Measurements from ENCODE around the gene NRXN3. TPM values are rescaled to one million over a fixed set of nuclear protein-coding genes. Genes with fewer than 3 reads are reported as not detected.

Gene NRXN3
- total and polyA plus RNA-seq, 2 of the 4 experiments (the other 2 are of a cell fraction) = 4.8 to 25.1 TPM

DNA sequence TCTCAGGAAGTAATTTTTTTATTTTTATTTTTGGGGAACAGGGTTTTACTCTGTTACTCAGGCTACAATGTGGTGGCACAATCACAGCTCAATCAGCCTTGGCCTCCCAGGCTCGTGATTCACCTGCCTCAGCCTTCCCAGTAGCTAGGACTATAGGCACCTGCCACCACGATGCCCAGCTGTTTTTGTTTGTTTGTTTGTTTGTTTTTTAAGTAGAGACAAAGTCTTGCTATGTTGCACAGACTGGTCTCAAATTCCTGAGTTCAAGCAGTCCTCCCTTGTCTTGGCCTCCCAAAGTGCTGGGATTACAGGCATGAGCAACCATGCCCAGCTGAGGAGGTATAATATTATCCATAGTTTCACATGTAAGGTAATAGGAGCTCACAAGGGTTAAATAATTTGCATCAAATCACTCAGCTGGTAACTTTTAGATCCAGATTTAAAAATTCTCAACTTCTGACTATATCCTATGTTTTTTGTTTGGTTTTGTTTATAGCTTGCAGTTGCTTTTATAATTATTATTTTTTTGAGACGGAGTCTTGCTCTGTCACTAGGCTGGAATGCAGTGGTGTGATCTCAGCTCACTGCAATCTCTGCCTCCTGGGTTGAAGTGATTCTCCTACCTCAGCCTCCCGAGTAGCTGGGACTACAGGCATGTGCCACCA lies 1411.9 kb downstream of the NRXN3 start:
- in situ Hi-C loops (cut with MboI; ENCODE audit: low sequenced_read_pairs) = no loop called here

More for the DNA sequence above, 1411.9 kb downstream of the NRXN3 start:
- Histone ChIP-seq H2BK15ac (ENCODE audit: low read depth, low read length) (peak overlapping the region; percentile 66; the same call in 2 of the 3 replicates), H2AK5ac (ENCODE audit: low read depth, low read length) (peak overlapping the region; percentile 94), H4K91ac (ENCODE audit: insufficient read depth, low read depth, low read length) (peak overlapping the region; percentile 96), H4K20me1 (ENCODE audit: insufficient read depth, low read length) (no peaks in the 10 kb centered on the region), H3K18ac (ENCODE audit: low read depth, low read length) (peak overlapping the region; percentile 91), H4K8ac (ENCODE audit: low read depth in 2 of 2, low read length in 2 of 2) (peak overlapping the region; percentile 63 to 85), H2BK120ac (ENCODE audit: low read depth, low read length) (peak overlapping the region; percentile 97), H4K5ac (ENCODE audit: low read depth, low read length) (peak overlapping the region; percentile 89; the same call in 1 of the 2 replicates), H3K56ac (ENCODE audit: extremely low read depth, insufficient read depth, low read length) (0 out of 2 replicates have a peak overlapping the region, but pooled peaks have one; percentile 37), H2BK5ac (ENCODE audit: low read depth, low read length, poor library complexity, severe bottlenecking) (peak overlapping the region; percentile 97), H3K27ac (ENCODE audit: insufficient read depth, low read length) (peak overlapping the region; percentile 80), H3K27me3 (ENCODE audit: control insufficient read depth, insufficient read depth, low read length) (no peaks in the 10 kb centered on the region), H2AK9ac (replicated peaks; ENCODE audit: low read depth, low read length, poor library complexity) (no peak overlapping the region), H3K4me3 (ENCODE audit: insufficient read depth, low read depth, low read length) (no peak overlapping the region), H3K4me1 (ENCODE audit: control insufficient read depth, insufficient read depth, low read length) (peaks cover 18% of the 10 kb centered on the region), H3K9me1 (ENCODE audit: insufficient read depth, low read length) (peaks cover 12% of the 10 kb centered on the region), H3K9ac (ENCODE audit: low read depth, low read length) (no peak overlapping the region), H3K14ac (replicated peaks; ENCODE audit: low read depth, low read length) (peak overlapping the region; percentile 88), H3K4me2 (ENCODE audit: low read depth, low read length) (peak overlapping the region; percentile 5; the same call in 1 of the 2 replicates), H3K4ac (ENCODE audit: low read depth, low read length) (peak overlapping the region; percentile 95), H2BK20ac (ENCODE audit: low read depth, low read length) (peak overlapping the region; percentile 96), H3K23ac (ENCODE audit: low read depth, low read length) (peak overlapping the region; percentile 87), H2AFZ (replicated peaks; ENCODE audit: low read length, poor library complexity) (peak overlapping the region; percentile 57), H3K36me3 (ENCODE audit: control insufficient read depth, insufficient read depth, low read length) (no peaks in the 10 kb centered on the region), H3K9me3 (ENCODE audit: control insufficient read depth, insufficient read depth, low read length) (no peaks in the 10 kb centered on the region), H3K79me1 (ENCODE audit: low read depth in 1 of 2, low read length in 2 of 2) (no peaks in the 10 kb centered on the region)
- ChIA-PET CTCF (interaction anchor here (1.2 kb wide), 1 partner anchor 33 kb away, joined by 6 read pairs; no protein-coding TSS in a partner anchor), POLR2A (ENCODE audit: unreplicated experiment) (interaction anchor here (0.5 to 0.7 kb wide), 2 partner anchors 76 to 648 kb away, joined by 4 to 8 read pairs; no protein-coding TSS in a partner anchor)
- TF ChIP-seq BHLHE40 (IDR thresholded peaks at IDR 0.05; ENCODE audit: low read depth, low read length) (no peak; the same call in 1 of the 2 replicates), CHD1 (IDR thresholded peaks at IDR 0.05; ENCODE audit: low read depth, low read length) (no peak), FOS (IDR thresholded peaks at IDR 0.05; ENCODE audit: low read depth, low read length) (no peak), RCOR1 (IDR thresholded peaks at IDR 0.05; ENCODE audit: insufficient replicate concordance, low read length) (no peak), CEBPB (IDR thresholded peaks at IDR 0.05; ENCODE audit: low read depth, low read length) (no peak), RAD21 (IDR thresholded peaks at IDR 0.05; ENCODE audit: low read length) (no peak), MAFK (IDR thresholded peaks at IDR 0.05; ENCODE audit: low read depth, low read length) (no peak), NFE2L2 (IDR thresholded peaks at IDR 0.05; ENCODE audit: low read depth, low read length) (no peak), RFX5 (IDR thresholded peaks at IDR 0.05; ENCODE audit: low read depth, low read length) (no peak)
- TF ChIP-seq, protein P1, sequence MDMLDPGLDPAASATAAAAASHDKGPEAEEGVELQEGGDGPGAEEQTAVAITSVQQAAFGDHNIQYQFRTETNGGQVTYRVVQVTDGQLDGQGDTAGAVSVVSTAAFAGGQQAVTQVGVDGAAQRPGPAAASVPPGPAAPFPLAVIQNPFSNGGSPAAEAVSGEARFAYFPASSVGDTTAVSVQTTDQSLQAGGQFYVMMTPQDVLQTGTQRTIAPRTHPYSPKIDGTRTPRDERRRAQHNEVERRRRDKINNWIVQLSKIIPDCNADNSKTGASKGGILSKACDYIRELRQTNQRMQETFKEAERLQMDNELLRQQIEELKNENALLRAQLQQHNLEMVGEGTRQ (IDR thresholded peaks at IDR 0.05; ENCODE audit: low read depth, low read length) = no peak
- TF ChIP-seq, protein P2, sequence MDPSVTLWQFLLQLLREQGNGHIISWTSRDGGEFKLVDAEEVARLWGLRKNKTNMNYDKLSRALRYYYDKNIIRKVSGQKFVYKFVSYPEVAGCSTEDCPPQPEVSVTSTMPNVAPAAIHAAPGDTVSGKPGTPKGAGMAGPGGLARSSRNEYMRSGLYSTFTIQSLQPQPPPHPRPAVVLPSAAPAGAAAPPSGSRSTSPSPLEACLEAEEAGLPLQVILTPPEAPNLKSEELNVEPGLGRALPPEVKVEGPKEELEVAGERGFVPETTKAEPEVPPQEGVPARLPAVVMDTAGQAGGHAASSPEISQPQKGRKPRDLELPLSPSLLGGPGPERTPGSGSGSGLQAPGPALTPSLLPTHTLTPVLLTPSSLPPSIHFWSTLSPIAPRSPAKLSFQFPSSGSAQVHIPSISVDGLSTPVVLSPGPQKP (IDR thresholded peaks at IDR 0.05; ENCODE audit: borderline replicate concordance, low read depth, low read length) = no peak
- TF ChIP-seq, protein P3, sequence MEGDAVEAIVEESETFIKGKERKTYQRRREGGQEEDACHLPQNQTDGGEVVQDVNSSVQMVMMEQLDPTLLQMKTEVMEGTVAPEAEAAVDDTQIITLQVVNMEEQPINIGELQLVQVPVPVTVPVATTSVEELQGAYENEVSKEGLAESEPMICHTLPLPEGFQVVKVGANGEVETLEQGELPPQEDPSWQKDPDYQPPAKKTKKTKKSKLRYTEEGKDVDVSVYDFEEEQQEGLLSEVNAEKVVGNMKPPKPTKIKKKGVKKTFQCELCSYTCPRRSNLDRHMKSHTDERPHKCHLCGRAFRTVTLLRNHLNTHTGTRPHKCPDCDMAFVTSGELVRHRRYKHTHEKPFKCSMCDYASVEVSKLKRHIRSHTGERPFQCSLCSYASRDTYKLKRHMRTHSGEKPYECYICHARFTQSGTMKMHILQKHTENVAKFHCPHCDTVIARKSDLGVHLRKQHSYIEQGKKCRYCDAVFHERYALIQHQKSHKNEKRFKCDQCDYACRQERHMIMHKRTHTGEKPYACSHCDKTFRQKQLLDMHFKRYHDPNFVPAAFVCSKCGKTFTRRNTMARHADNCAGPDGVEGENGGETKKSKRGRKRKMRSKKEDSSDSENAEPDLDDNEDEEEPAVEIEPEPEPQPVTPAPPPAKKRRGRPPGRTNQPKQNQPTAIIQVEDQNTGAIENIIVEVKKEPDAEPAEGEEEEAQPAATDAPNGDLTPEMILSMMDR (conservative IDR thresholded peaks at IDR 0.05; ENCODE audit: low read depth, low read length) = no peak
- BruUV-seq (replicated peaks) = no TSS peak
- peak; percentile 65 for DNase-seq
- dilution Hi-C loops (cut with HindIII; ENCODE audit: low sequenced_read_pairs, unreplicated experiment) = no loop called here
- intact Hi-C loops (cut with micrococcal nuclease) = loop anchor here (2.0 to 10.0 kb wide), 5 partner anchors 213 to 1273 kb away; no protein-coding TSS in a partner anchor
- ATAC-seq (ENCODE audit: low read depth) = peak; percentile 25
- WGBS, 2 experiments (ENCODE audit: extremely low coverage in 2 of 2, insufficient read length in 1 of 2) = no CpG with 5 or more reads among the region's 4 CpGs

All from IMR-90 (cell line).